ENCODE data around the gene HTRA1. TPM values are rescaled to one million over a fixed set of nuclear protein-coding genes. Genes with fewer than 3 reads are reported as not detected.

Gene HTRA1
- total RNA-seq, 6 experiments from 2014 or later: 55.0 to 67.2 (median 61.9) TPM

DNA sequence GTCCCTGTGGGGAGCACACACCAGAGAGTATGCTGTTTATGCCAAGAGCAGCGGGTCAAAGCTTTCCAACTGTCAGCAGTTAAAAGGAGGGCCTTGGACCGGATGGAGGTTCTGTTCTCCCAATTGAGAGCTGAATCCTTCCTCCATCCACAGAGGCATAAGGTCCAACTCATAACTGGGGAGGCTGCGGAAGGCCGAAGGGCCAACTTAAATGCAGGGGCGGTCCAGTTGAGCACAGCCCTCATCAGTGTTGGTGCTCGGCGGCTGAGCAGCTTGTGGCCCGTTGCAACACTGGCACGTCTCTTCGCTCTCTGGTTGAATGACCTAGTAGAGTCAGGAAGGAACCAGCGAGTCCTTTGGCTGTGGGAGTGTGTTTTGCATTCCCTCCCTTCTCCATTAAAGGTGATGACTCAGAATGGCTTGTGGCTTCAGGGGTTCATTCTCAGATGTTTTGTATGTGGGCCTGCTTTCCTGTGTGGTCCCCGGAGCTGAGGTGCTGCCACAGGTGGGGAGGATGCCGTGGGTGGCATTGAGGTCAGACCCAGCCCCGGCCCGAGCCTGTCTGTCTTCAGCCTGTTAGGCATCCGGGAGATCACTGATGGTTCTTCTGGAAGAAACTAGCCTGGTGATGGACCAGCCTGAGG, 54.4 kb downstream of the HTRA1 start:
- Mint-ChIP-seq H3K27ac (no peak overlapping the region), H3K27me3 (ENCODE audit: insufficient read depth) (no peaks in the 10 kb centered on the region; the same call in 1 of the 2 replicates), H3K4me1 (ENCODE audit: low read depth) (peaks cover 30% of the 10 kb centered on the region), H3K4me3 (no peak overlapping the region), H3K36me3 (ENCODE audit: low read depth) (peaks cover 9% of the 10 kb centered on the region; the same call in 1 of the 2 replicates), H3K9me3 (no peaks in the 10 kb centered on the region)
- TF ChIP-seq, protein P1, sequence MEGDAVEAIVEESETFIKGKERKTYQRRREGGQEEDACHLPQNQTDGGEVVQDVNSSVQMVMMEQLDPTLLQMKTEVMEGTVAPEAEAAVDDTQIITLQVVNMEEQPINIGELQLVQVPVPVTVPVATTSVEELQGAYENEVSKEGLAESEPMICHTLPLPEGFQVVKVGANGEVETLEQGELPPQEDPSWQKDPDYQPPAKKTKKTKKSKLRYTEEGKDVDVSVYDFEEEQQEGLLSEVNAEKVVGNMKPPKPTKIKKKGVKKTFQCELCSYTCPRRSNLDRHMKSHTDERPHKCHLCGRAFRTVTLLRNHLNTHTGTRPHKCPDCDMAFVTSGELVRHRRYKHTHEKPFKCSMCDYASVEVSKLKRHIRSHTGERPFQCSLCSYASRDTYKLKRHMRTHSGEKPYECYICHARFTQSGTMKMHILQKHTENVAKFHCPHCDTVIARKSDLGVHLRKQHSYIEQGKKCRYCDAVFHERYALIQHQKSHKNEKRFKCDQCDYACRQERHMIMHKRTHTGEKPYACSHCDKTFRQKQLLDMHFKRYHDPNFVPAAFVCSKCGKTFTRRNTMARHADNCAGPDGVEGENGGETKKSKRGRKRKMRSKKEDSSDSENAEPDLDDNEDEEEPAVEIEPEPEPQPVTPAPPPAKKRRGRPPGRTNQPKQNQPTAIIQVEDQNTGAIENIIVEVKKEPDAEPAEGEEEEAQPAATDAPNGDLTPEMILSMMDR (IDR thresholded peaks at IDR 0.05): no peak
- DNase-seq: peak; percentile 16

DNA sequence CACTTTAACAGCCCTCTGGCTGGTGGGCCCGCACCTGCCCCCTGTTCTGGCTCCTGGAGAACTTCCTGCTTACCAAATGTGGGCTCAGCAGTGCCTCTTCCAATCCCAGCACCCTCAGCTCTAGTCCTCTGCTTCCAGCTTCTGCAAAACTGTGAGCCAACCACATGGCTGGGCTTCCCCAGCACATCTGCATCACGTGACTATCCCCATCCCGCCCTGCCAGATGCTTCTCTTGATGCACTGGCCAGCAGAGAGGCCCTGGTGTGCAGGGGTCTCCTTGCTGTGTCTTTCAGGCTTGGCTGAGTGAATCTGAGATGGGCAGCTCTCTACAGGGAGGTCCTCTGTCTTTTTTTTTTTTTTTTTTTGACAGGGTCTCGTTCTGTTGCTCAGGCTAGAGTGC, 55.4 kb downstream of the HTRA1 start:
- TF ChIP-seq, protein P1 (IDR thresholded peaks at IDR 0.05): no peak
- no peak overlapping the region for H3K27ac Mint-ChIP-seq
- DNase-seq: no peak
- H3K27me3 Mint-ChIP-seq (ENCODE audit: insufficient read depth): peaks cover 2% of the 10 kb centered on the region; the same call in 1 of the 2 replicates
- peaks cover 9% of the 10 kb centered on the region; the same call in 1 of the 2 replicates for H3K36me3 Mint-ChIP-seq (ENCODE audit: low read depth)
- no peaks in the 10 kb centered on the region for H3K9me3 Mint-ChIP-seq
- peaks cover 30% of the 10 kb centered on the region for H3K4me1 Mint-ChIP-seq (ENCODE audit: low read depth)
- H3K4me3 Mint-ChIP-seq: no peak overlapping the region

- H3K4me1 Mint-ChIP-seq (ENCODE audit: low read depth): peaks cover 27% of the 10 kb centered on the region
- no peak for DNase-seq
- H3K4me3 Mint-ChIP-seq: no peak overlapping the region
- peaks cover 7% of the 10 kb centered on the region for H3K27me3 Mint-ChIP-seq (ENCODE audit: insufficient read depth)
- peaks cover 6% of the 10 kb centered on the region; the same call in 1 of the 2 replicates for H3K36me3 Mint-ChIP-seq (ENCODE audit: low read depth)
- H3K9me3 Mint-ChIP-seq: no peaks in the 10 kb centered on the region; the same call in 1 of the 2 replicates
- TF ChIP-seq, protein P1 (IDR thresholded peaks at IDR 0.05): no peak
- H3K27ac Mint-ChIP-seq: no peak overlapping the region
These were observed 57.8 kb downstream of the HTRA1 start for GRCh38 chr10:122519144-122519543.

GRCh38 chr10:122519873-122520272, 58.5 kb downstream of the HTRA1 start:
- H3K4me1 Mint-ChIP-seq (ENCODE audit: low read depth): peaks cover 20% of the 10 kb centered on the region
- H3K27me3 Mint-ChIP-seq (ENCODE audit: insufficient read depth): peaks cover 7% of the 10 kb centered on the region
- H3K4me3 Mint-ChIP-seq: no peak overlapping the region
- no peaks in the 10 kb centered on the region; the same call in 1 of the 2 replicates for H3K9me3 Mint-ChIP-seq
- no peak for DNase-seq
- TF ChIP-seq, protein P1 (IDR thresholded peaks at IDR 0.05): no peak
- H3K36me3 Mint-ChIP-seq (ENCODE audit: low read depth): no peaks in the 10 kb centered on the region
- no peak overlapping the region for H3K27ac Mint-ChIP-seq

DNA sequence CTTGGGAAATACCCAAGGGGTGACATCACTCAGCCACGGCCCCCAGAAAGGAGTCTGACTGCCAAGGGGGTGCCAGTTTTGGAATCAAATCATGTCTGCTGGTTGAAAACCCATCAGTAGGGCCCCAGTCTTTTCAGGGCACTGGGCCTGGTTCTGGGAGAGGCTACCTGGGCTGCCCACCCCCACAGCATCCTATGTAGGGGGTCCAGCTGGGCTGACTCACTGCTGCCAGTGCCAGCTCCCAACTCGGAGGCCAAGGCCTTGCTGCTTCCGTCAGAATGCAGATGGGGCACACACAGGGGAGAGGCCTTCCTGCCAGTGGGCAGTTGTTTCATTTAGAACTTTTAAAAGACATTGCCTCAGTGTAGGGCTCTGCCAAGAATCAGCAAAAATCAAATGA, 59.7 kb downstream of the HTRA1 start:
- H3K36me3 Mint-ChIP-seq (ENCODE audit: low read depth): no peaks in the 10 kb centered on the region
- TF ChIP-seq, protein P1 (IDR thresholded peaks at IDR 0.05): no peak
- no peak for DNase-seq
- no peaks in the 10 kb centered on the region; the same call in 1 of the 2 replicates for H3K9me3 Mint-ChIP-seq
- no peak overlapping the region for H3K27ac Mint-ChIP-seq
- H3K4me1 Mint-ChIP-seq (ENCODE audit: low read depth): peaks cover 9% of the 10 kb centered on the region
- no peak overlapping the region for H3K4me3 Mint-ChIP-seq
- H3K27me3 Mint-ChIP-seq (ENCODE audit: insufficient read depth): peaks cover 7% of the 10 kb centered on the region
